Nephron (organoid): ENCODE results near the gene ZFYVE27.

Source experiments
- H3K27ac Mint-ChIP-seq, 3 experiments: 2 replicates each; pipeline ENCODE4 v1.8.0; 2020; ENCODE audit warnings: mixed read lengths in 3 of 3, mild to moderate bottlenecking in 2 of 3, moderate library complexity in 1 of 3
- H3K27me3 Mint-ChIP-seq: 2 replicates; pipeline ENCODE4 v1.8.0; 2021; ENCODE audit warnings: low read depth, mild to moderate bottlenecking, moderate library complexity, mixed read lengths
- H3K36me3 Mint-ChIP-seq: 2 replicates; pipeline ENCODE4 v1.8.0; 2020; ENCODE audit warnings: low read depth, mixed read lengths
- H3K4me1 Mint-ChIP-seq: 2 replicates; pipeline ENCODE4 v1.8.0; 2020; ENCODE audit warnings: mixed read lengths
- H3K4me3 Mint-ChIP-seq, 3 experiments: 2 replicates each; pipeline ENCODE4 v1.8.0; 2020; ENCODE audit warnings: mild to moderate bottlenecking in 3 of 3, mixed read lengths in 3 of 3, moderate library complexity in 2 of 3
- H3K9me3 Mint-ChIP-seq: 2 replicates; pipeline ENCODE4 v1.8.0; 2020; ENCODE audit warnings: mixed read lengths
- TF ChIP-seq, protein P1 (sequence below), 3 experiments: fragments of 200-600 bp; sonication (generic); IDR thresholded peaks; one replicate each; pipeline ENCODE4 v1.5.0; 2021; ENCODE audit warnings: antibody characterized with exemption in 3 of 3; ENCODE audit not compliant: unreplicated experiment in 3 of 3

The ZFYVE27 gene

DNA sequence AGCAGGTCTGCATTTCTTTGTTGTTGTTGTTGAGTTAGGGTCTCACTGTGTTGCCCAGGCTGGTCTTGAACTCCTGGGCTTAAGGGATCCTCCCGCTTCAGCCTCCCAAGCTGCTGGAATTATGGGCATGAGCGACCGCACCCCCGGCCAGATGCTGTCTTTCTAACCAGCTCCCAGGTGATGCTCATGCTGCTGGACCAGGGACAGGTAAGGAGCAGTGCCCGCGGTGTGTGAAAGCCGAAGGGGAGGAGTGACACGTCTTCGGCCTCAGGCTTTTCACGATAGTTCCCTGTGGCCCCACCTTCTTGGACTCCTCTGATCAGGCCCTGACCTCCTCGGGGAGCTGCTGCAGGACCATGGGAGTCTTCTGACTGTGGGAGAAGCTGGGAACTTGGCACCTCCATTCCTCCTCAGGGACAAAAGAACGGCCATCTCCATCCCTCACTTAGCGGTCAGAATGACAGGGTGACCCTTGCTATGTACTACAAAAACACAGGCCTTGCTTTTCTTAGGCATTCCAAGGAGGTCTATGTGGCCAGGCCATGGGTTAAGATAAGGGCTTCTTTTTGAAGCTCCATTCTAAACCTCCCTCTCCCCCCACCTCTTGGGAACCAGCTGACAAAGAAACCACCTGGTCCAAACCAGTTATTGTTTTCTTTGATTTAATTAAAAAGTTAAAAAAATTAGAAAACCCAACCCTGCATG lies 29.3 kb downstream of the ZFYVE27 start:
- Mint-ChIP-seq H3K4me1 (peaks cover 15% of the 10 kb centered on the region), H3K9me3 (no peaks in the 10 kb centered on the region), H3K36me3 (peaks cover 6% of the 10 kb centered on the region), H3K27ac (no peak overlapping the region), H3K27me3 (peaks cover 55% of the 10 kb centered on the region), H3K4me3 (no peak overlapping the region)
- TF ChIP-seq, protein P1, sequence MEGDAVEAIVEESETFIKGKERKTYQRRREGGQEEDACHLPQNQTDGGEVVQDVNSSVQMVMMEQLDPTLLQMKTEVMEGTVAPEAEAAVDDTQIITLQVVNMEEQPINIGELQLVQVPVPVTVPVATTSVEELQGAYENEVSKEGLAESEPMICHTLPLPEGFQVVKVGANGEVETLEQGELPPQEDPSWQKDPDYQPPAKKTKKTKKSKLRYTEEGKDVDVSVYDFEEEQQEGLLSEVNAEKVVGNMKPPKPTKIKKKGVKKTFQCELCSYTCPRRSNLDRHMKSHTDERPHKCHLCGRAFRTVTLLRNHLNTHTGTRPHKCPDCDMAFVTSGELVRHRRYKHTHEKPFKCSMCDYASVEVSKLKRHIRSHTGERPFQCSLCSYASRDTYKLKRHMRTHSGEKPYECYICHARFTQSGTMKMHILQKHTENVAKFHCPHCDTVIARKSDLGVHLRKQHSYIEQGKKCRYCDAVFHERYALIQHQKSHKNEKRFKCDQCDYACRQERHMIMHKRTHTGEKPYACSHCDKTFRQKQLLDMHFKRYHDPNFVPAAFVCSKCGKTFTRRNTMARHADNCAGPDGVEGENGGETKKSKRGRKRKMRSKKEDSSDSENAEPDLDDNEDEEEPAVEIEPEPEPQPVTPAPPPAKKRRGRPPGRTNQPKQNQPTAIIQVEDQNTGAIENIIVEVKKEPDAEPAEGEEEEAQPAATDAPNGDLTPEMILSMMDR (IDR thresholded peaks at IDR 0.05; ENCODE audit: unreplicated experiment in 3 of 3) = no peak

DNA sequence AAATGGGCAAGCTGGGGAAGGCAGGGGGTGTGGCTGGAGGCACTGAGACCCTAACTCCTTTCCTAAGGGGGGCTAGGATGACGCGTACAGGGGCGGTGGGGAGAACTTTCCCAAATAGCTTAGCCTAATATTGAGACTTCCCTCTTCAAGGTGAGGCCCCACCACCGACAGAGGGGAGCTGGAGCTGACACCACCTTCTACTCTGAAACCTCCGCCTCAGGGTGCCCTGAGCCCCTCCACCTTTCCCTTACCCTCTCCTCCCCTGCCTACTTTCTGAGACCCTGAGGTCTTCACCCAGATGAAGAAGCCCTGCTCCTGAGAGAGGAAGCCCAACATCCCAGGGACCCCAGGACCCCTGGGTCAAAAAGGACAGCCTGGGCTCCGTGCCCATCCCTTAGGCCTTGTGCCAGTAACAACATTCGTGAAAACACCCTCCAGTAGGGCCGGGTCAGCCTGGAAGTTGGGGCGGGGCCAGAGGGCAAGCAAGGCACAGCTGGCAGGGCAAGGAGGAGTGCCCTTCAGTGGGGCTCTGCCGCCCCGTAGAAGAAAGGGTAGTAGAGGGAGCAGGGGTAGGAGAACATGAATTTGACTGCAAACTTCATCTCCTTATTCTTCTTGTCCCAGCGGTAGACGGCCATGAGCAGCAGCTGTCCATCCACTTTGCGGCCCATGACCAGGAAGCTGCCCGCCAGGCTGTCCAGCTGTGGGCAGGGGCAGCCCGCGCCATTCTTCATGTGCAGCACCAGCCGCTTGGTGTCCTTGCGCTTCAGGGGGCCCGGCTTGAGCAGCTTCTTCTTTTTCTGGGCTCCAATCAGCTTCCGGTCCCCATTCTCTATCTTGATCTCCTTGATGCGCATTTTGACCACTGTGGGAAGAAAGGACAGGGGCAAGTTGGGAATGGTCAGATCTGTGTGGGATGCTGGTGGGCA lies 30.3 kb downstream of the ZFYVE27 start:
- Mint-ChIP-seq H3K27me3 (peaks cover 63% of the 10 kb centered on the region), H3K4me1 (peaks cover 19% of the 10 kb centered on the region), H3K4me3 (no peak overlapping the region), H3K36me3 (no peaks in the 10 kb centered on the region), H3K9me3 (no peaks in the 10 kb centered on the region), H3K27ac (no peak overlapping the region)
- TF ChIP-seq, protein P1 (IDR thresholded peaks at IDR 0.05; ENCODE audit: unreplicated experiment in 3 of 3) = no peak

DNA sequence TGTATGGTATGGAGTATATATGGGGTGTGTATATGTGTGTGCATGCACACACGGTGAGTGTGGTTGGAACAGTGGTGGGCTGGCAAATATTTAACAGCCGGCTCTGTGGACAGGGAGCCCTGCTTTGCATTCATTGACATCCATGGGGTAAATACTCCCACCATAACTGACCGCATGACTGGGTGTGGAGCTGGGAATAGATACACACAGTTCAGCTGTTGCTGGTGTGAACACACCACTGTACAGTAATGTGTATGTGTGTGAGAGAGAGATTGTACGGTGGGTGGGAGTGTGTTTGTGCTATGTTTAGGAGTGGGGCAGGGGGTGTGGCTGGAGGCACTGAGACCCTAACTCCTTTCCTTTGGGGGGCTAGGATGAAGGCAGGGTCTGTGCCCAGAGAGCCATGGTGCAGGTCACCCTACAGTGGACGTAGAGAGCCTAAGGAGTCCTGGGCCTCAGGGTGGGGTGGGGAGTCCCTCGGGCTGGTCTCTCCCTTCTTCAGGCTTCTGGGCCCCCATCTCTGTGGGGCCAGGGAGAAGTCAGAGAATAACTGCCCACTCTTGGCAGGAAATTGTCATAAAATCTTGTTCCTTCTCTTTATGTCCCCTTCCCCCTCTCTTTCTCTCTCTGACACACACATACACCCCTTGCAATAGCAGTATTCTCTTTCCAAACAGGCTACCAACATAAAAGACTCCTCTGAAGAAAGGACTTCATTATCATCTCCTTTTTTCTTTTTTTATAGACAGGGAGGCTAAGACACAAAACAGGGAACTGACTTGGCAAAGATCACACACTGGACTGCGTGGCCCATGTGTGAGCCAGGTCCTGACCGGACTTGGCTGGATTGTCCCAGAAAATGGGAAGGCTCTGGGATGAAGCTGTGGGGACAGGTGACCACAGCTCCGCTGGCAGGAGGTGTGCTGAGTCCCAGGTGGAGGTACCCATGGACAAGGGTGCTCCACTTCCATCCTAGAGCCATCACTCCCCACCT lies 31.7 kb downstream of the ZFYVE27 start:
- no peak overlapping the region for H3K27ac Mint-ChIP-seq
- H3K4me3 Mint-ChIP-seq = no peak overlapping the region
- H3K9me3 Mint-ChIP-seq = no peaks in the 10 kb centered on the region
- no peaks in the 10 kb centered on the region for H3K36me3 Mint-ChIP-seq
- TF ChIP-seq, protein P1 (IDR thresholded peaks at IDR 0.05; ENCODE audit: unreplicated experiment in 3 of 3) = no peak
- peaks cover 77% of the 10 kb centered on the region for H3K27me3 Mint-ChIP-seq
- H3K4me1 Mint-ChIP-seq = peaks cover 21% of the 10 kb centered on the region

GRCh38 chr10:97770255-97770654 lies 33.3 kb downstream of the ZFYVE27 start:
- peaks cover 88% of the 10 kb centered on the region for H3K27me3 Mint-ChIP-seq
- TF ChIP-seq, protein P1 (IDR thresholded peaks at IDR 0.05; ENCODE audit: unreplicated experiment in 3 of 3) = no peak

GRCh38 chr10:97771055-97771891 lies 34.3 kb downstream of the ZFYVE27 start:
- Mint-ChIP-seq H3K27ac (no peak overlapping the region), H3K36me3 (no peaks in the 10 kb centered on the region), H3K4me1 (peaks cover 9% of the 10 kb centered on the region), H3K9me3 (no peaks in the 10 kb centered on the region), H3K27me3 (peaks cover 92% of the 10 kb centered on the region), H3K4me3 (peak overlapping the region; percentile 65 to 75 (median 73))
- TF ChIP-seq, protein P1 (IDR thresholded peaks at IDR 0.05; ENCODE audit: unreplicated experiment in 3 of 3) = no peak

More at GRCh38 chr10:97770255-97770654, 33.3 kb downstream of the ZFYVE27 start:
- no peaks in the 10 kb centered on the region for H3K36me3 Mint-ChIP-seq
- H3K4me3 Mint-ChIP-seq = peak overlapping the region in 2 of 3 experiments; percentile 41 to 73
- no peaks in the 10 kb centered on the region for H3K9me3 Mint-ChIP-seq
- no peak overlapping the region for H3K27ac Mint-ChIP-seq
- peaks cover 9% of the 10 kb centered on the region for H3K4me1 Mint-ChIP-seq
